PFSK-1 (cell line): ENCODE data around the gene CEP120.

Experiments used
- FOXP2 ChIP-seq: optimal IDR thresholded peaks from 2 replicates; pipeline ENCODE3; 2011; ENCODE audit warnings: borderline replicate concordance, control low read depth, inconsistent platforms; ENCODE audit not compliant: insufficient read depth; ENCODE audit errors: extremely low read length, extremely low read depth
- POLR2AphosphoS5 ChIP-seq: IDR thresholded peaks from 2 replicates; pipeline ENCODE4 v1.6.1; 2012; ENCODE audit warnings: low read depth, mild to moderate bottlenecking, control low read depth, low read length, moderate library complexity
- REST ChIP-seq, 2 experiments: IDR thresholded peaks; 2 replicates each; pipeline versions ENCODE4 v1.6.1 to v1.8.0; 2011 to 2012; ENCODE audit warnings: low read depth in 2 of 2, low read length in 2 of 2, control low read depth in 1 of 2, inconsistent platforms in 1 of 2, mild to moderate bottlenecking in 1 of 2, moderate library complexity in 1 of 2; ENCODE audit not compliant: insufficient read depth in 1 of 2
- SIN3A ChIP-seq: IDR thresholded peaks from 2 replicates; pipeline ENCODE4 v1.6.1; 2012; ENCODE audit warnings: mild to moderate bottlenecking, low read length, moderate library complexity, borderline replicate concordance; ENCODE audit not compliant: insufficient read depth
- TAF1 ChIP-seq: IDR thresholded peaks from 2 replicates; pipeline ENCODE4 v1.6.1; 2012; ENCODE audit warnings: low read length, control low read depth, borderline replicate concordance; ENCODE audit not compliant: insufficient read depth

CEP120 gene

GRCh38 chr5:123451047-123451446 is 27.8 kb upstream of the CEP120 start:
- TF ChIP-seq REST (IDR thresholded peaks at IDR 0.05; ENCODE audit: insufficient read depth in 1 of 2, low read depth in 2 of 2, low read length in 2 of 2) (no peak), POLR2AphosphoS5 (no peak), FOXP2 (no peak), SIN3A (no peak)

GRCh38 chr5:123450640-123451039 is 27.4 kb upstream of the CEP120 start:
- TF ChIP-seq SIN3A (no peak), POLR2AphosphoS5 (no peak), FOXP2 (no peak), TAF1 (no peak), REST (IDR thresholded peaks at IDR 0.05; ENCODE audit: insufficient read depth in 1 of 2, low read depth in 2 of 2, low read length in 2 of 2) (no peak)

GRCh38 chr5:123450114-123450513 is 26.9 kb upstream of the CEP120 start:
- no peak for TF ChIP-seq SIN3A
- no peak for TF ChIP-seq FOXP2
- TF ChIP-seq POLR2AphosphoS5, result no peak
- TF ChIP-seq REST (IDR thresholded peaks at IDR 0.05; ENCODE audit: insufficient read depth in 1 of 2, low read depth in 2 of 2, low read length in 2 of 2), result no peak
- no peak for TF ChIP-seq TAF1

- TF ChIP-seq TAF1, result no peak
- no peak for TF ChIP-seq POLR2AphosphoS5
- TF ChIP-seq REST (IDR thresholded peaks at IDR 0.05; ENCODE audit: insufficient read depth in 1 of 2, low read depth in 2 of 2, low read length in 2 of 2), result no peak
- TF ChIP-seq SIN3A, result no peak
- TF ChIP-seq FOXP2, result no peak
These were observed 26.3 kb upstream of the CEP120 start for GRCh38 chr5:123449424-123449974.

- TF ChIP-seq TAF1, result no peak
- no peak for TF ChIP-seq FOXP2
- TF ChIP-seq SIN3A, result no peak
- TF ChIP-seq REST (IDR thresholded peaks at IDR 0.05; ENCODE audit: insufficient read depth in 1 of 2, low read depth in 2 of 2, low read length in 2 of 2), result no peak
- no peak for TF ChIP-seq POLR2AphosphoS5
These were observed 25.5 kb upstream of the CEP120 start for GRCh38 chr5:123448743-123449142.
